G401 (cell line): Measurements from ENCODE around the gene LYPD1. TPM values are rescaled to one million over a fixed set of nuclear protein-coding genes. Genes with fewer than 3 reads are reported as not detected.

ENCODE experiments used
- DNase-seq: peaks from one replicate; pipeline ENCODE4 v3.0.0-alpha.2; 2015; ENCODE audit warnings: low spot score
- in situ Hi-C: cut with HindIII; loops from 2 replicates; pipeline ENCODE4 v1.10.0; 2016; ENCODE audit warnings: low sequenced_read_pairs, mixed read lengths
- total RNA-seq: library from RNA; depleted of rRNA; stranded (reverse); fragments of >200 nt; shearing (Covaris generic); gene quantifications from 2 replicates; pipeline ENCODE4 v1.2.3, GENCODE V29; 2014

Gene LYPD1
- total RNA-seq, 1 experiment from 2014 or later = not detected

DNA sequence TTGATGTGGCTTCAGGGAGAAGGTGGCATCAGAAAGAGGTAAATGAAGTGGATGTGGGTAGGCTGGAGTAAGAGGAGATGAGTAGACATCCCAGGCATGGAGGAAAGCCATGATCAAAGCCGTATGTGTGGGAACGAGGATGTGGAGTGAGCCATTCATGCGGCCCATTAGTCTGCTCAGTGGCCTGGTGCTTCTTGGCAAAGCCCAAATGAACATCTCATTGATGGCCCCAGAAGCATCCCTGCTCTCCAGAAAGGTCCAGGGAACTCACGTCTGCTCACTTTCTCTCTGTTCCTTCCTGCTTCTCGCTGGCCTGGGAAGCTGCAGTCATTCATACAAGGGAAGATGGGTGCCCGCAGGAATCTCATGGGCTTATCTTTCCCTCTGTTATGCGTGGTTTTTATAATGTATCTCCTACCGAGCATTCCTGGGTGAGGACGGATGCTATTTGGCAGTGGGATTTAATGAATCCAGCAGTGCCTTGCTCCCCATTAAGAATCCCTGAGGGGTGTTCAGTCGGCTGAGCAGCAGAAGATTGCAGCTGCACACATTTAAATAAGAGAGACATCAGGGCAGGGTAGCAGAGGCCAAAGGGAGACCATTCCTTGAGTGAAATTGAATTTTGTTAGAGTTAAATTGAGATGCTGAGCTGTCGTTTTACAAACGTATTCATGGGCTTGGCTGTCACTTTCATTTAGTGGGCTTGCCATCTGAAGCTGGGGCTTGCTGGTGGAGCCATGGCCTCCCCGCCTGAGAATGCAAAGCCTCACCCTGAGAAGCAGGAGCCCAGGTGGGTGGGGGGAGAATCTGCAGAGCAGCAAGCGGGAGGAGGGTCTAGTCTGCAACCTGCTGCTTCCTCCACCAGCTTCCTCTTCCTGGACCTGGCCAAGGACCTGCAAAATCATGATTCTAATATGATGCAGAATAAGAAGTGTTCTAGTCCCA, 64.5 kb downstream of the LYPD1 start:
- in situ Hi-C loops = no loop called here

GRCh38 chr2:132604561-132604960, 65.4 kb downstream of the LYPD1 start:
- DNase-seq = no peak
- in situ Hi-C loops = no loop called here

More for the DNA sequence above, 64.5 kb downstream of the LYPD1 start:
- DNase-seq = no peak

DNA sequence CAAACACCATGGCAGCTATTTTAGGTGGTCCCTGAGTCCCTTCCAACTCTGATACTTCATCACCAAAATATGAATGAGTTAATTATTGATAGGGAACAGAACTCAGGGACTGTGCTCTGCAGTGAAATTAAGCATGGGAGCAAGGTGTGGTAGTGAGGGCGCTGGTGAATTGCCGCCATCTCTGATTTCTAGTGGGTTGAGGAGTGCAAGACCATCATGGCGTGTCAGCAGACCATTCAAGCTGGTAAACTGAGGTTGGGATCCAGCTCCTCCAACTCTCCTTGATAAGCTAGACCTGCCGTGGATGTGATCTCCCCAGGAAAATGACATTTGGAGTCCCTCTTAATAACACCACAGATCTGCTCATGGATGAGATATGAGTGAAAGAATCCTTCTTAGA, 70.4 kb downstream of the LYPD1 start:
- no peak for DNase-seq
- in situ Hi-C loops = no loop called here

DNA sequence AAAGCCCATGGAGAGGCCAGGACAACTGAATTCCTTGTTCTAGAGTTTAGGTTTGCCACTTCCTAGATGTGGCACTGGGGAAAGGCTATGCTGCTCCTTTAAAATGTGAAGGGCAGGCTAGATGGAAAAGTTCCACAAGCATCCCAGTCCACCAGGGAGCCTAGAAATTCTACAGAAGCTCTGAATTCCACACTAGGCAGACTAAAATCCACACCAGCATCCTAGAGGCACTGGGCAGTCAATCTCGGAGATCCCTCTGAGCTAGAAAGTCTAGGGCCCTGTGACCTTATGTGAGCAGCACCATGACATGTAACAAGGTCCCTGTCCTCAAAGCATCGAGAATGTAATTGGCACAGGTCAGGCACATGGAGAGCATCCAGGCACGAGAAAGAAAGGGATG, 71.5 kb downstream of the LYPD1 start:
- no peak for DNase-seq
- in situ Hi-C loops = no loop called here

DNA sequence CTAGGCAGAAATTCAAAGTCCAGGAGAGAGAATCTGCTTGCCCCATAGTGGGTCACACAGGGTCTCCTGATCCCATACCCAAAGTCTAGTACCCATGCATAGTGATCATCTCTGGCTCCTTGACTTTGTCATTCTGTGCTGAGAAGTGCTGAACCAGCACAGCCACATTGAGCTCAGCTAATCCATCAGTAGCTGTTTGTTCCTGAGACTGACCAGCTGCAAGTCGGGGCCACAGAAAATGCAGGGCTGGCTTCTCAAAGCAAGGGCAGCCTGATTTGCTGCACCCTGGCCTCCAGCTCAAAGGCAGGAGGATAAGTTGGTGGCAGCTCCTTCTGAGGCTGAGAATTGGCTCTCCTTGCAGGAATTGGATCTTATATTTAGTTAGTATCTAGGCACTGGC, 72.2 kb downstream of the LYPD1 start:
- in situ Hi-C loops = no loop called here
- DNase-seq = no peak

DNA sequence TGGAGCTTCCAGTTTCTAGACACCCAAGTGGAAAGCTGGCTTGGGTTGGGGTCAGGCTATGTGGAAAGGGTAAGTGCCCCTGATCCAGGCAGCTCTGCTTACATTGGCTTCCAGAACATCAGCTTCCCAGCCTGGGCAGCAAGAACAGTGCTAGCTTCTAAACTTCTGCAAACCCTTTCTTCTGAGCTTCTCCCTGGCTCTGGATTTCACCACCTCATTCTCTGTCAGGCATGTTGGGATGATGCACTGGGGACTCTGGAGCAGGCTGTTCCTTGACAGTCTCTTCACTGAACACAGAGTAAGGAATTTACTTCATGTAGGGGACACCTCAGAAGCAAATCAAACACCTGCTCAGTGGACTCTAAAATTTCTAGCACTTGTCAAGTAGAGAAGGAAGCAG, 72.8 kb downstream of the LYPD1 start:
- in situ Hi-C loops = no loop called here
- no peak for DNase-seq

DNA sequence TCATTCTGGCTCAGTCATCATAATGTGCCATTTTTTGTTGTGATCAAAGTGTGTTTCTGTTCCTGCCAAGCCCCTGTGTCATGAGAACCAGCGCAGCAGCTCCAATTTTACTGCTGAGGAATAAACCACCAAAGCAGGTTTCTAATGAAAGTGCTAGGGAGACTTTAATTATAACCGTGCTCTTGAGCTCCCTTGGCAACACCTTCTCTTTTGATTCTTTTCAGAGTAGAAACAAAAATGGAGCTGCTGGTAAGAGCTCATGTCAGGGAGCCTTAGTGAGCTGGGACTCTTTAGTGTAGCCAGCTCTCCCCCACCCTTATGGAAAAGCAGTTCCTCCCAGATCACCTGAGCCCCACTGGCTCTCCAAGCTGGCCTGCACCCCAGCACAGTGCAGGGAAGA, 74.3 kb downstream of the LYPD1 start:
- no peak for DNase-seq
- in situ Hi-C loops = no loop called here

- in situ Hi-C loops = no loop called here
- no peak for DNase-seq
Measured at GRCh38 chr2:132595186-132595585, 74.8 kb downstream of the LYPD1 start.
